ENCODE data around the gene TAS2R31. TPM values are rescaled to one million over a fixed set of nuclear protein-coding genes. Genes with fewer than 3 reads are reported as not detected.
"Not testable (repeated sequence)": the region's sequence is repeated elsewhere in the genome, so short reads cannot be mapped to it uniquely, and the experiment has no call there.

Gene TAS2R31
- total RNA-seq, 2 experiments from 2014 or later = 2.9 TPM

DNA sequence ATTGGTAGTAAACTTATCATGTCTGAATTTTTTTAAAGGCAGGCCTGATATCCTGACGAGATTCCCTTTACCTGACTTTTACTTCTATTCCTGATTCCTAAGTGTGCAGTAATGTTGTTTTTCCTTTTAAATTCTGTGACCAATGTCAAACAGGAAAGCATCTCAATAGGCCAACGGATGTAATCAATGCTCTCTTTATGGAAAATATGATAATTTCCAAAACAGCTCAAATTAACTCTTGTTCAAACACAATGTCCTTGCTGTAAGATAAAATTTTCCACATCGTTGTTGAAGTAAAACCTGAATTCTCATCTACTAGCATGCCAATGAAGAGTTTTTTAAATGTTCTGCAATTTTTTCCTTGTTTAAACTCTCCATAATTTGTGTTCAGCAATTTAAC, 8.0 kb upstream of the TAS2R31 start:
- H3K4me3 Mint-ChIP-seq = no peak overlapping the region
- H3K4me1 Mint-ChIP-seq = no peaks in the 10 kb centered on the region
- H3K36me3 Mint-ChIP-seq = peaks cover 46% of the 10 kb centered on the region
- ATAC-seq (ENCODE audit: low read depth) (no peak), DNase-seq (no peak)
- H3K27me3 Mint-ChIP-seq = no peaks in the 10 kb centered on the region
- peaks cover 8% of the 10 kb centered on the region for H3K9me3 Mint-ChIP-seq
- H3K27ac Mint-ChIP-seq = no peak overlapping the region
- POLR2A ChIA-PET = no interaction called here

- H3K27me3 Mint-ChIP-seq; POLR2A ChIA-PET; H3K27ac Mint-ChIP-seq; H3K4me3 Mint-ChIP-seq; H3K9me3 Mint-ChIP-seq; DNase-seq; ATAC-seq (ENCODE audit: low read depth); H3K4me1 Mint-ChIP-seq: not testable (repeated sequence)
- peaks cover 28% of the 10 kb centered on the region for H3K36me3 Mint-ChIP-seq
Measured at GRCh38 chr12:11033959-11034358, 2.8 kb upstream of the TAS2R31 start.

DNA sequence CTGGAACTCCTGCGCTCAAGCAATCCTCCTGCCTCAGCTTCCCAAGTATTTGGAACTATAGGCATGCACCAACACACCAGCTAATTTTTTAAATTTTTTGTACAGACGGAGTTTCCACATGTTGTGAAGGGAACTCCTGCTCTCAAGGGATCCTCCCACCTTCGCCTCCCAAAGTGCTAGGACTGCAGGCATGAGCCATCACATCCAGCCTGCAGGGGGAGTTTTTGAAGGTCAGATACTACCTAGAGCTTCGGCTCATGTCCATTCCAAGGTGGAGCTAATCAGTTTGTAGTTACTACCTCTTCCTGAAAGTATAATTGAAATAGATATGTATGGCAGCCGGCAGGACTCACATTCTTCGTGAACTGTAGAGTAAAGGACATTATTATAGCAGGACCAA, 5.1 kb downstream of the TAS2R31 start:
- Mint-ChIP-seq H3K27me3 (no peaks in the 10 kb centered on the region), H3K9me3 (peaks cover 10% of the 10 kb centered on the region), H3K27ac (no peak overlapping the region), H3K36me3 (peaks cover 38% of the 10 kb centered on the region), H3K4me1 (peaks cover 2% of the 10 kb centered on the region), H3K4me3 (no peak overlapping the region)
- POLR2A ChIA-PET = no interaction called here
- ATAC-seq (ENCODE audit: low read depth) (no peak), DNase-seq (no peak)

DNA sequence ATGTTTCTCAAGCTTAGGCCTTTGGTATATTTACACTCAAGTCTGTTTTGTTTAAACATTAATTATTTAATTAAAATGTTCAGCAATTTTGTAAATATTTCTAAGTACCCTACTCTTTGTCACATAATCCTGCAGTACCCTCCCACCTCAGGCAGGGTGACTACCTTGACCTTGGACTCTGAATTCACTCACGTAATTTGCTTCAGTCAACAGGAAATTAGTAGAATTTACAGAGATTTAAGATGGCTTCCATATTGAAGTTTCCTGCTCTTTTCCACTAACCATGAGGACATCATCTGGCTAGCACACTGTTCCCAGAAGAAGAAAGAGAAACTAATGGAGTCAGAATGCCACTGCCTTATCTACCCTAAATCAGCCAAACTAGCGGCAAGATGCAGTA, 7.8 kb downstream of the TAS2R31 start:
- Mint-ChIP-seq H3K9me3 (peaks cover 8% of the 10 kb centered on the region), H3K36me3 (peaks cover 34% of the 10 kb centered on the region), H3K4me1 (peaks cover 2% of the 10 kb centered on the region), H3K27ac (no peak overlapping the region), H3K27me3 (no peaks in the 10 kb centered on the region), H3K4me3 (no peak overlapping the region)
- DNase-seq (no peak), ATAC-seq (ENCODE audit: low read depth) (no peak)
- POLR2A ChIA-PET = no interaction called here

DNA sequence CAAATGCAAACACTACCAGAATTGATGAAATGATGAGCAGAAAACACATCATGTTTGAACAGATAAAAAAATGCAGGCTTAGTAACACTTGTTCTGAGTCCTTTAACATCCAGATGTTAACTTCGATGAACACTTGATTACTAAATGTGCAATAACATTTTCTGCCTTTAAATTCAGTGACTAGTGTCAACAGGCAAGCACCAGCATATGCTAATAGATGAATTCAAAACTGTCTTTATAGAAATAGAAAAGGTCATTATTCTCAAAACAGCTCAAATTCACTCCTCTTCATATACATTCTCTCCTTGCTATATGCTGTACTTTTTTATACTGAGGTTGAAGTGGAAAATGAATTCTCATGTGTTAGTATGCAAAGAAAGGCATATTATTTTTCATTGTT, 8.7 kb downstream of the TAS2R31 start, which contains the start of gene TAS2R19:
Gene TAS2R19 (minus strand): TSS at position 101 of the 400 bp plus-strand sequence. CDS start 49 bp downstream, at position 52.
- Mint-ChIP-seq H3K4me1 (peaks cover 2% of the 10 kb centered on the region), H3K27ac (no peak within 1 kb of the TSS), H3K36me3 (peaks cover 29% of the 10 kb centered on the region), H3K4me3 (no peak within 1 kb of the TSS), H3K9me3 (peaks cover 8% of the 10 kb centered on the region), H3K27me3 (no peaks in the 10 kb centered on the region)
- DNase-seq = no peak
- POLR2A ChIA-PET = no interaction called here
- ATAC-seq (ENCODE audit: low read depth) = no peak

DNA sequence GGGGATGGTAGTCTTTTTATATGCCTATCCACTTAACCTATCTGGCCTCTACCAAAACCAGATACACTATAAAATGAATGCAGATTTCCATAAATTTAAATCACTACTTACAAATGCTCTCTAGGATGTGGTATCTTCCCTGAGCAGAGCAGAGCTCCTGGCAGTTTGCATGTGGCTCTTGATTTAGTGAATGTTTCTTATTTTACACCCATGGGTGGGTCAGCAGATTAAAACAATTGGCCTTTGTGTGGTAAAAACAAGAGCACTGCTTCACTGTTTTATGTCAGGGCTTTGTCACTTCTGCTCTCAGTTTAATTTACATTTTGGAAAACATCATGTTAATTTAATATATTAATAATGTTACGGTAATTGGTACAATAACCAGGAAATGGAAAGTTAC, 14.3 kb downstream of the TAS2R31 start:
- H3K36me3 Mint-ChIP-seq = peaks cover 15% of the 10 kb centered on the region
- no peaks in the 10 kb centered on the region for H3K9me3 Mint-ChIP-seq
- no peak for DNase-seq
- peaks cover 9% of the 10 kb centered on the region for H3K4me1 Mint-ChIP-seq
- no peaks in the 10 kb centered on the region for H3K27me3 Mint-ChIP-seq
- H3K4me3 Mint-ChIP-seq = no peak overlapping the region
- H3K27ac Mint-ChIP-seq = no peak overlapping the region
- ATAC-seq (ENCODE audit: low read depth) = no peak
- POLR2A ChIA-PET = no interaction called here

DNA sequence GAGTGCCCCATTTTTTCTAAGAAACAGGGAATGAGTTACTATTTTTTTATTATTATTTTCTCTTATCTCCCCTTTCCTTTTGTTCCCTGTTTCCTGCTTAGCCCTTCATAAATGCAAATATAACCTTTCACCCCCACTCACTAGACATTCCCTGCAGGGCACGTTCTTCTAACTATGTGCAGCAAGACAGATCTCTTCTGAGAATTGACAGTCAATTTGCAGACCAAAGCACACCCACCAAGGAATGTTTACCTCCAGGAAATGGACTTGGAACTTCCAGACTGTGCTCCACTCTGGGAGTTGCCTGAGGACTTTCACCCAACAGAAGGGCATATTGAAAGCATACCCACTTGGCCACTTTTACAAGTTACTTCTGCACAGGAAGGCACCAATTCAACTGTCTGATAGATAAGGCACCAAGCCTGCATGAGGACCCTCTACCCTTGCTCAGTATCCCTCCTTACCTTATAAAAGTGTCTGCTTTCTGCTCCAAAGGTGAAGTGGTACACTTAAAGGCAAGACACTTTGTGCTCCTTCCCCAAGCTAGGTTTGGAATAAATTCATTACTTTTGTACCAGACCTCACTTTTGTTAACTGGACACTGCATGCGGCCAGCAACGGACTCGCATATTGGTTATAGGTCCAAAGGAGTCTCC, 15.3 kb downstream of the TAS2R31 start:
- POLR2A ChIA-PET = no interaction called here
- no peak for DNase-seq
- peaks cover 7% of the 10 kb centered on the region for H3K4me1 Mint-ChIP-seq
- H3K4me3 Mint-ChIP-seq = no peak overlapping the region
- H3K27me3 Mint-ChIP-seq = no peaks in the 10 kb centered on the region
- no peak for ATAC-seq (ENCODE audit: low read depth)
- no peaks in the 10 kb centered on the region for H3K9me3 Mint-ChIP-seq
- no peak overlapping the region for H3K27ac Mint-ChIP-seq
- peaks cover 10% of the 10 kb centered on the region for H3K36me3 Mint-ChIP-seq

DNA sequence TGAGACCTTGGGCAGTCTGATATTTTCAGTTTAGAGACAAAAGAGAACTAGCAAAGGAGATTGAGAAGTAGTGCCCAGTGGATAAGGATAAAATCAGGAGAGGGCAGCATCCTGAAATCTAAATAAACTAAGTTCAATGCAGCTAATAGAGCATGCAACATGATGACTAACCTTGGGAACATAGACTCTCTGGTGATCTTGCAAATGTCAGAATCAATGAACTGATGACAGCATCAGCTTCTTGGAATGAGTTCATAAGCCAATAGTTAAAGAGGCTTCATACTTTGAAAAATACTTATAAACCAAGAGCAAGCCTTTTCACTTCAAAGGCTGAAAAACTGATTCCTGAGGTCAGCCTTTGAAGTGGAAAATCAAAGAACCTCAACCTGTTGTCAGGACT, 17.0 kb downstream of the TAS2R31 start:
- DNase-seq (no peak), ATAC-seq (ENCODE audit: low read depth) (no peak)
- Mint-ChIP-seq H3K27ac (no peak overlapping the region), H3K27me3 (no peaks in the 10 kb centered on the region), H3K36me3 (peaks cover 12% of the 10 kb centered on the region), H3K4me3 (no peak overlapping the region), H3K9me3 (no peaks in the 10 kb centered on the region), H3K4me1 (peaks cover 7% of the 10 kb centered on the region)
- POLR2A ChIA-PET = no interaction called here

- POLR2A ChIA-PET = no interaction called here
- no peak for ATAC-seq (ENCODE audit: low read depth)
- Mint-ChIP-seq H3K4me1 (no peaks in the 10 kb centered on the region), H3K27ac (no peak overlapping the region), H3K4me3 (no peak overlapping the region), H3K27me3 (no peaks in the 10 kb centered on the region), H3K36me3 (peaks cover 13% of the 10 kb centered on the region), H3K9me3 (no peaks in the 10 kb centered on the region)
- no peak for DNase-seq
Measured at GRCh38 chr12:11007608-11008007, 23.6 kb downstream of the TAS2R31 start.

DNA sequence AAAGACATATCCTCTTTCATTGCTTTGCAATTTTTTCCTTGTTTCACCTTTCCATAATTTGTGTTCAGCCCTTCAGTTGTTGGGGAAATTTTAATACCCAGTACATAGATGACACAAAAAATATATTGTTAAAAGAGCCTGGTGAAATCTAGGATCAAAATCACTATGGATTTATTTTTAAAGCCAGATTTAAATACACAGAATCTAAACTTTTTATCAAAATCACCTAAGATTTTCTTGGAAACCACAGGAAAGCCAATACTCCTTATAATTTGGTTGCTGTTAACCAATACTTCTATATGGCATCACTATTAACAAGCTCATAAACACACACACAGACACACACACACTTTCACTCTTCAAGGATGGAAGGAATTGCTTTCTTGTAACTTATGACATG, 33.0 kb downstream of the TAS2R31 start, which contains the start of gene TAS2R20:
Gene TAS2R20 (minus strand): TSS at position 101 of the 400 bp plus-strand sequence. CDS start 429 bp downstream, outside the sequence.
- H3K4me1 Mint-ChIP-seq = no peaks in the 10 kb centered on the region
- POLR2A ChIA-PET = no interaction called here
- DNase-seq (no peak), ATAC-seq (ENCODE audit: low read depth) (no peak)
- H3K4me3 Mint-ChIP-seq = no peak within 1 kb of the TSS
- peaks cover 20% of the 10 kb centered on the region for H3K36me3 Mint-ChIP-seq
- no peak within 1 kb of the TSS for H3K27ac Mint-ChIP-seq
- no peaks in the 10 kb centered on the region for H3K27me3 Mint-ChIP-seq
- peaks cover 2% of the 10 kb centered on the region for H3K9me3 Mint-ChIP-seq

DNA sequence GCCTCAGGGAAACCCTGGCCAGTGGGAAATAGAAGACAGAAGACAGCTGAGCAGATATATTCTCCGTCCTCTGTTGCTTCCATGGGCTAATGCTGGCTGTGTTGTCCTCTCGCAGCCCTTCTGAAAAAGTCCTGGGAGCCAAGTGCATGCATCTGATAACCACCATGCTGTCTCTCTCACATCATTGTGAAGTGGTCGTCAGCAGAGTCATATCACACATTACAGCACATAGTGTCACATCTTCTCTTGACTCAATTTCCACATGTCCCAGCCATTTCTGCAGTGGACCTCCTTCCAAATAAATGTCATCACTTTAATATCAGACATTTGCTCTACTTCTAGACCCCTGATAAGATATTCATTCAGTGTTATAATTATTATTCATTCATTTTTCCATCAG, 36.9 kb downstream of the TAS2R31 start:
- H3K9me3 Mint-ChIP-seq = peaks cover 5% of the 10 kb centered on the region
- H3K4me3 Mint-ChIP-seq = no peak overlapping the region
- no peak overlapping the region for H3K27ac Mint-ChIP-seq
- no peaks in the 10 kb centered on the region for H3K4me1 Mint-ChIP-seq
- peaks cover 33% of the 10 kb centered on the region for H3K36me3 Mint-ChIP-seq
- DNase-seq (no peak), ATAC-seq (ENCODE audit: low read depth) (no peak)
- H3K27me3 Mint-ChIP-seq = no peaks in the 10 kb centered on the region
- POLR2A ChIA-PET = no interaction called here

DNA sequence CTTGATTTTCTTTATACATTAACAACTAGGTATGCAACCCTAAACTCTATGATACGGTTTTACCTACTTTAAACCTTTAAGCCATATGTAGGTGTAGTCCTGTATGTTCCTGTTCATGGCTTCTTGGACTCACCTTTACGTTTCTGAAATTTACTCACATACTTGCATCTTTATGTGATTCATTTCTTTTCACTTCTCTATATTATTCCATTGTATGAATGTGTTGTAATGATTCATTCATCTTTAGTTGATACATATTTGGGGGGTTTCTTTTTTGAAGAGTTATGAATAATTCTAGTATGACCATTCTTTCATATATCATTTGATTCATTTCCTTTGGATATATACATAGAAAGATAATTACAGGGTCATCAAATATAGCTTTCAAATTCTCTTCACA, 42.1 kb downstream of the TAS2R31 start:
- H3K4me1 Mint-ChIP-seq = no peaks in the 10 kb centered on the region
- DNase-seq (no peak), ATAC-seq (ENCODE audit: low read depth) (no peak)
- POLR2A ChIA-PET = no interaction called here
- H3K9me3 Mint-ChIP-seq = peaks cover 5% of the 10 kb centered on the region
- H3K36me3 Mint-ChIP-seq = peaks cover 35% of the 10 kb centered on the region
- peaks cover 3% of the 10 kb centered on the region for H3K27me3 Mint-ChIP-seq
- H3K27ac Mint-ChIP-seq = no peak overlapping the region
- no peak overlapping the region for H3K4me3 Mint-ChIP-seq

GRCh38 chr12:10986812-10987211, 44.4 kb downstream of the TAS2R31 start, which contains the start of gene TAS2R50:
TSS of gene TAS2R50 (minus strand) at chr12:10986912. CDS start at chr12:10986860, 52 bp downstream.
- Mint-ChIP-seq H3K27me3 (peaks cover 5% of the 10 kb centered on the region), H3K4me3 (no peak within 1 kb of the TSS), H3K4me1 (peaks cover 13% of the 10 kb centered on the region), H3K9me3 (peaks cover 3% of the 10 kb centered on the region), H3K27ac (no peak within 1 kb of the TSS), H3K36me3 (peaks cover 29% of the 10 kb centered on the region)
- no peak for ATAC-seq (ENCODE audit: low read depth)
- no peak for DNase-seq
- POLR2A ChIA-PET = no interaction called here

GRCh38 chr12:10982244-10982643, 49.0 kb downstream of the TAS2R31 start:
- Mint-ChIP-seq H3K4me3 (peak overlapping the region; percentile 20), H3K9me3 (peaks cover 2% of the 10 kb centered on the region), H3K27me3 (peaks cover 16% of the 10 kb centered on the region), H3K27ac (no peak overlapping the region), H3K36me3 (peaks cover 18% of the 10 kb centered on the region), H3K4me1 (peaks cover 14% of the 10 kb centered on the region)
- POLR2A ChIA-PET = interaction anchor here (1.0 to 1.7 kb wide), 2 partner anchors 15 to 189 kb away, joined by 3 to 17 read pairs; partner anchors contain the start of gene SMIM10L1
- DNase-seq (no peak), ATAC-seq (ENCODE audit: low read depth) (peak; percentile 92)
